HG03064 (cell line): Measurements from ENCODE around the gene SEL1L2.

Source experiments
- ATAC-seq: cut with Tn5 transposase; IDR thresholded peaks from one replicate; pipeline ENCODE4 v1.9.1; 2021; ENCODE audit warnings: low read depth; ENCODE audit not compliant: unreplicated experiment

Gene SEL1L2

GRCh38 chr20:13930281-13930680 is 60.1 kb downstream of the SEL1L2 start:
- ATAC-seq, result no peak

- ATAC-seq, result no peak
Observed at GRCh38 chr20:13929836-13930235, 60.6 kb downstream of the SEL1L2 start.

GRCh38 chr20:13928901-13929300 is 61.5 kb downstream of the SEL1L2 start:
- ATAC-seq, result no peak

GRCh38 chr20:13927171-13927570 is 63.2 kb downstream of the SEL1L2 start:
- ATAC-seq, result no peak

GRCh38 chr20:13922241-13922640 is 68.2 kb downstream of the SEL1L2 start:
- ATAC-seq, result no peak

GRCh38 chr20:13915284-13915683 is 75.1 kb downstream of the SEL1L2 start:
- no peak for ATAC-seq

GRCh38 chr20:13913572-13913971 is 76.8 kb downstream of the SEL1L2 start:
- no peak for ATAC-seq

- ATAC-seq, result no peak
Observed at GRCh38 chr20:13913131-13913530, 77.3 kb downstream of the SEL1L2 start.

- no peak for ATAC-seq
Observed at GRCh38 chr20:13910492-13910891, 79.9 kb downstream of the SEL1L2 start.

GRCh38 chr20:13909067-13909466 is 81.3 kb downstream of the SEL1L2 start:
- no peak for ATAC-seq

- no peak for ATAC-seq
Observed at GRCh38 chr20:13904766-13905165, 85.6 kb downstream of the SEL1L2 start.

GRCh38 chr20:13900496-13900895 is 89.9 kb downstream of the SEL1L2 start:
- no peak for ATAC-seq

- ATAC-seq, result no peak
Observed at GRCh38 chr20:13898012-13898612, 92.3 kb downstream of the SEL1L2 start.

GRCh38 chr20:13891575-13891974 is 98.8 kb downstream of the SEL1L2 start:
- ATAC-seq, result no peak

- no peak for ATAC-seq
Observed at GRCh38 chr20:13884803-13885202, 105.6 kb downstream of the SEL1L2 start.

- ATAC-seq, result no peak
Observed at GRCh38 chr20:13883425-13883824, 107.0 kb downstream of the SEL1L2 start.

- no peak for ATAC-seq
Observed at GRCh38 chr20:13878566-13878965, 111.8 kb downstream of the SEL1L2 start.

GRCh38 chr20:13877793-13878192 is 112.6 kb downstream of the SEL1L2 start:
- no peak for ATAC-seq

- ATAC-seq, result no peak
Observed at GRCh38 chr20:13875265-13875811, 115.1 kb downstream of the SEL1L2 start.

GRCh38 chr20:13874394-13875157 is 115.8 kb downstream of the SEL1L2 start:
- no peak for ATAC-seq

- ATAC-seq, result no peak
Observed at GRCh38 chr20:13873831-13874230, 116.6 kb downstream of the SEL1L2 start.

- ATAC-seq, result no peak
Observed at GRCh38 chr20:13870170-13870748, 120.2 kb downstream of the SEL1L2 start.
